BLaER1 (cell line): ENCODE results near the gene APOE.
A peak's percentile ranks its signal among the peaks of the same experiment; 100 is the strongest.

ENCODE experiments used
- H3K27ac ChIP-seq: shearing (Covaris generic); formaldehyde crosslinking; 2 replicates; pipeline ENCODE4 v1.8.1; 2022
- H3K27me3 ChIP-seq: shearing (Covaris generic); formaldehyde crosslinking; 2 replicates; pipeline ENCODE4 v1.8.1; 2022
- H3K36me3 ChIP-seq: shearing (Covaris generic); formaldehyde crosslinking; 2 replicates; pipeline ENCODE4 v1.8.1; 2022
- H3K4me1 ChIP-seq: shearing (Covaris generic); formaldehyde crosslinking; 2 replicates; pipeline ENCODE4 v1.8.1; 2022
- H3K4me2 ChIP-seq: shearing (Covaris generic); formaldehyde crosslinking; 2 replicates; pipeline ENCODE4 v1.8.1; 2022
- H3K4me3 ChIP-seq: shearing (Covaris generic); formaldehyde crosslinking; 2 replicates; pipeline ENCODE4 v1.8.1; 2022
- H3K9ac ChIP-seq: shearing (Covaris generic); formaldehyde crosslinking; 2 replicates; pipeline ENCODE4 v1.8.1; 2022
- H3K9me3 ChIP-seq: shearing (Covaris generic); formaldehyde crosslinking; 2 replicates; pipeline ENCODE4 v1.8.1; 2022
- H4K20me1 ChIP-seq: shearing (Covaris generic); formaldehyde crosslinking; 2 replicates; pipeline ENCODE4 v1.8.1; 2022
- Cebpa-rat ChIP-seq: shearing (Covaris generic); IDR thresholded peaks from 2 replicates; pipeline ENCODE4 v1.8.1; 2022

APOE gene

DNA sequence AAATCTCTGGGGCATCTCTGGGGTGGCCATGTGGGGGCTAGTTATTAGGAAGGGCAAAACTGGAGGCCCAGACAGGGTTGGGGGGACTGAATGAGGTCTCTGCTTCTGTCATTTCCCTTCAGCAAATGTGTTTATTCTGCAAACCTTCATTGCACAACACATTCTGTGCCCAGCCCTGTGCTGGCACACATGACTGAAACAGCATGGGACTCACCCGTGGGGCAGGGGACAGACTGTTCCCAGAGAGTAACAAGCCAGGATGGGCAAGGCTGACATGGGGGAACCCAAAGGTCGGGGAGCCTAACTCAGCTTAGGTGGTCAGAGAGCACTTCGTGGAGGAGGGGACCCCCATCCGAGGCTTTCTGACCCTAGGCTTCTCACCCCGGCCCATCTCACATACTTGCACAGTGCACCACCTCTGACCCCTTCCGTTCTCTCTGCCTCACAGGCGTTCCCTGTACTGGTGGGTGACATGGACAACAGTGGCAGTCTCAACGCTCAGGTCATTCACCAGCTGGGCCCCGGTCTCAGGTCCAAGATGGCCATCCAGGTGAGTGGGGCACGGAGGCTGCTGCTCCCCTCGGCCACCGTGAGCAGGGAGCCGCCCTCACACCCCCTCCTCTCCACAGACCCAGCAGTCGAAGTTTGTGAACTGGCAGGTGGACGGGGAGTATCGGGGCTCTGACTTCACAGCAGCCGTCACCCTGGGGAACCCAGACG lies 12.1 kb upstream of the APOE start:
- no peak for TF ChIP-seq Cebpa-rat
- H3K36me3 ChIP-seq = peaks cover 71% of the 10 kb centered on the region
- H3K4me2 ChIP-seq = peak overlapping the region; percentile 93; the same call in 1 of the 2 replicates
- H4K20me1 ChIP-seq = peaks cover 67% of the 10 kb centered on the region
- no peak overlapping the region for H3K27ac ChIP-seq
- peaks cover 23% of the 10 kb centered on the region for H3K4me1 ChIP-seq
- peak overlapping the region; percentile 95; the same call in 1 of the 2 replicates for H3K9ac ChIP-seq
- no peaks in the 10 kb centered on the region for H3K27me3 ChIP-seq
- H3K4me3 ChIP-seq = no peak overlapping the region
- H3K9me3 ChIP-seq = no peaks in the 10 kb centered on the region

DNA sequence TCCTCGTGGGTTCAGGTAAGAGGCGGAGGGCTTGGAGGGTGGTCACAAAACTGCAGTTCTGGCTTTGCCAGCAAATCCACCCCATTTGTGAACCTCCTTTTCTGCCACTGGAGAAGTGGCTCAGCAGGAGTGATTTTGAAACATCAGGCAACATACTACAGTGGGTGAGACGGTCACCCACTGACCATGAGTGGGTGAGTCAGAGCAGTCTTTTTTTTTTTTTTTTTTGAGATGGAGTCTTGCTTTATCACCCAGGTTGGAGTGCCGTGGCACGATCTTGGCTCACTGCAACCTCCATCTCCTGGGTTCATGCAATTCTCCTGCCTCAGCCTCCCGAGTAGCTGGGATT lies 11.6 kb upstream of the APOE start:
- H3K9me3 ChIP-seq = no peaks in the 10 kb centered on the region
- TF ChIP-seq Cebpa-rat = no peak
- no peak overlapping the region for H3K9ac ChIP-seq
- H4K20me1 ChIP-seq = peaks cover 67% of the 10 kb centered on the region
- H3K4me1 ChIP-seq = peaks cover 23% of the 10 kb centered on the region
- H3K4me3 ChIP-seq = no peak overlapping the region
- no peak overlapping the region for H3K4me2 ChIP-seq
- H3K27me3 ChIP-seq = no peaks in the 10 kb centered on the region
- H3K36me3 ChIP-seq = peaks cover 67% of the 10 kb centered on the region
- H3K27ac ChIP-seq = no peak overlapping the region

DNA sequence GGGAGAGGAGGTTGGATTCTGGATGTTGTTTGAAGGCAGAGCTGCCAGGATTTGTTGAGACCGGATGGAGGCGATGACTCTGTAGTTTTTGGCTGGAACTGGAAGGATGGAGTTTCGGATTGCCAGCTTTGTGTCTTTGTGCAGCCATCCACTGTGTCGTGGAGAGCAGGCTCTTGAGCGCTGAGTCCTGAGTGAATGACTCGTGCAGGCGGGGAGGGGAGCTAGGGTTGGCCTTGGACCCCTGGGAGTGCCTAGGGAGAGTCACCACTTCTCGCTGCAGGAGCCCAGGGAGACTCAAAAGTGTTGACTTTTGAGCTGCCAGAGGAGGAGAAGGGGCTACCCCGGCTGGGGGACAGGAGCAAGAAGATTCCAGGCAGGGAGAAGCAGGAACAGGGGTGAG lies 10.7 kb upstream of the APOE start:
- Histone ChIP-seq H3K4me1 (peaks cover 15% of the 10 kb centered on the region), H3K36me3 (peaks cover 73% of the 10 kb centered on the region), H3K27me3 (no peaks in the 10 kb centered on the region), H3K9ac (no peak overlapping the region), H3K27ac (no peak overlapping the region), H4K20me1 (peaks cover 72% of the 10 kb centered on the region), H3K9me3 (no peaks in the 10 kb centered on the region), H3K4me3 (no peak overlapping the region), H3K4me2 (no peak overlapping the region)
- no peak for TF ChIP-seq Cebpa-rat

DNA sequence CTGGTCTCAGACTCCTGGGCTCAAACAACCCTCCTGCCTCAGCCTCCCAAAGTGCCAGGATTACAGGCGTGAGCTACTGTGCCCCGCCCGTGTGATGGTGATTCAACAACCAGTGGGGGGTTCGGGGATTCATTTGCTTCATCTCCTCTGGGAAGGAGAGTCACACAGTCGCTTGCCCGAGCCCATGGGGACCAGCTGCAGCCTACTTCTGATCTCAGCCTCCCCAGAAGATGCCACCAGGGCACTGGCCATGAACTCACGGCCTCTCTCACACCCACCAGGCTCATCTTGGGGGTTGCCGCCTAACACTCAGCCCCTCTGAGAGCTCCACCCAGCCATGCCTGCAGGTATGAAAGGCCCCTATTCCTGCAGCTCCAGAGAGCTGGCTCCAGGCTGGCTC lies 7.8 kb upstream of the APOE start:
- Histone ChIP-seq H3K27me3 (no peaks in the 10 kb centered on the region), H3K27ac (no peak overlapping the region), H3K36me3 (peaks cover 96% of the 10 kb centered on the region), H3K4me1 (peaks cover 3% of the 10 kb centered on the region; the same call in 1 of the 2 replicates), H3K9me3 (no peaks in the 10 kb centered on the region), H3K9ac (no peak overlapping the region), H3K4me2 (no peak overlapping the region), H3K4me3 (no peak overlapping the region), H4K20me1 (peaks cover 73% of the 10 kb centered on the region)
- no peak for TF ChIP-seq Cebpa-rat

DNA sequence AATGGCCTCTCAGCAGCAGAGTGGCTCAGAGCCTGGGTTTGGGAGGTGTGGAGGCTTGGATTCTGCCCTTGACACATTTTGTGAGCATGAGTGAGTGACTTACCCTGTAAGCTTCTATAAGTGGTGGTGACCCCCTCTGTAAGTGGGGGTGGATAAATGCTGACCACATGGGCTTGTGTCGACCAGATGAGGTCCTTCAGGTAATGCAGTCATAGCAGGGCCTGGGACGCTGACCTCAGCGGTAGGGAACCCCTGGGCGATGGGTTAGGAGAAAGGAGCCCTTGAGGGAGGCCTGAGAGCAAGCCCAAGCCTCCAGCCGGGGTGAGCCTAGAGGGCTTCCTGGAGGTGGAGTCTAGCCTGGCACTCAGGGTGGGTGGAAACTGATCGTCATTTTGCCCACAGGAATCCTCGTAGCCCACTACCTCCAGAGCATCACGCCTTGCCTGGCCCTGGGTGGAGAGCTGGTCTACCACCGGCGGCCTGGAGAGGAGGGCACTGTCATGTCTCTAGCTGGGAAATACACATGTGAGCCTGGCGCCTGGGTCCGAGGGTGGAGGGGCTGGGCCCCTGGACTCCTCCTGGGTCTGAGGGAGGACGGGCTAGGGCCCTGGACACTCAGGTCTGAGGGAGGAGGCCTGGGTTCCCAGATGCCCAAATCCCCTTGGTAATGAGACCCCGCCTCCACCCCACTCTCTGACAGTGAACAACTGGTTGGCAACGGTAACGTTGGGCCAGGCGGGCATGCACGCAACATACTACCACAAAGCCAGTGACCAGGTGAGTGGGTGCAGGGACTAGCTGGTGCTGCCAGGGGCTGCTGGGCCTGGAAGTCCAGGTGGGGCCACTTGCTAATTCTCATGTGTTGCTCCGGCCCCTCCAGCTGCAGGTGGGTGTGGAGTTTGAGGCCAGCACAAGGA lies 5.0 kb upstream of the APOE start:
- Histone ChIP-seq H3K4me3 (no peak overlapping the region), H3K4me1 (peaks cover 3% of the 10 kb centered on the region; the same call in 1 of the 2 replicates), H3K36me3 (peaks cover 84% of the 10 kb centered on the region), H3K27me3 (peaks cover 3% of the 10 kb centered on the region; the same call in 1 of the 2 replicates), H3K4me2 (no peak overlapping the region), H3K9ac (no peak overlapping the region), H4K20me1 (peaks cover 62% of the 10 kb centered on the region), H3K9me3 (no peaks in the 10 kb centered on the region), H3K27ac (no peak overlapping the region)
- no peak for TF ChIP-seq Cebpa-rat

DNA sequence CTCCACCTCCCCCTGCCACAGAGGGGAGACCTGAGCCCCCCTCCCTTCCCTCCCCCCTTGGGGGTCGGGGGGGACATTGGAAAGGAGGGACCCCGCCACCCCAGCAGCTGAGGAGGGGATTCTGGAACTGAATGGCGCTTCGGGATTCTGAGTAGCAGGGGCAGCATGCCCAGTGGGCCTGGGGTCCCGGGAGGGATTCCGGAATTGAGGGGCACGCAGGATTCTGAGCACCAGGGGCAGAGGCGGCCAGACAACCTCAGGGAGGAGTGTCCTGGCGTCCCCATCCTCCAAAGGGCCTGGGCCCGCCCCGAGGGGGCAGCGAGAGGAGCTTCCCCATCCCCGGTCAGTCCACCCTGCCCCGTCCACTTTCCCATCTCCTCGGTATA lies 2.4 kb upstream of the APOE start:
- Histone ChIP-seq H3K9me3 (no peaks in the 10 kb centered on the region), H3K9ac (no peak overlapping the region), H3K27ac (no peak overlapping the region), H3K27me3 (peaks cover 11% of the 10 kb centered on the region; the same call in 1 of the 2 replicates), H4K20me1 (peaks cover 35% of the 10 kb centered on the region), H3K4me1 (peaks cover 8% of the 10 kb centered on the region; the same call in 1 of the 2 replicates), H3K4me3 (no peak overlapping the region), H3K4me2 (no peak overlapping the region), H3K36me3 (peaks cover 58% of the 10 kb centered on the region)
- no peak for TF ChIP-seq Cebpa-rat

DNA sequence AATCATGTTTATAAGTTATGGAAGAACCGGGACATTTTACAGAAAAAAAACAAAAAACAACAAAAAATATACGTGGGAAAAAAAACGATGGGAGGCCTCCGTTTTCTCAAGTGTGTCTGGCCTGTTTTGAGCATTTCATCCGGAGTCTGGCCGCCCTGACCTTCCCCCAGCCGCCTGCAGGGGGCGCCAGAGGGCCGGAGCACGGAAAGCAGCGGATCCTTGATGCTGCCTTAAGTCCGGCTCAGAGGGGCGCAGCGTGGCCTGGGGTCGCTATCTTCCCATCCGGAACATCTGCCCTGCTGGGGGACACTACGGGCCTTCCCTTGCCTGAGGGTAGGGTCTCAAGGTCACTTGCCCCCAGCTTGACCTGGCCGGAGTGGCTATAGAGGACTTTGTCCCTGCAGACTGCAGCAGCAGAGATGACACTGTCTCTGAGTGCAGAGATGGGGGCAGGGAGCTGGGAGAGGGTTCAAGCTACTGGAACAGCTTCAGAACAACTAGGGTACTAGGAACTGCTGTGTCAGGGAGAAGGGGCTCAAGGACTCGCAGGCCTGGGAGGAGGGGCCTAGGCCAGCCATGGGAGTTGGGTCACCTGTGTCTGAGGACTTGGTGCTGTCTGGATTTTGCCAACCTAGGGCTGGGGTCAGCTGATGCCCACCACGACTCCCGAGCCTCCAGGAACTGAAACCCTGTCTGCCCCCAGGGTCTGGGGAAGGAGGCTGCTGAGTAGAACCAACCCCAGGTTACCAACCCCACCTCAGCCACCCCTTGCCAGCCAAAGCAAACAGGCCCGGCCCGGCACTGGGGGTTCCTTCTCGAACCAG lies 1.8 kb upstream of the APOE start:
- Histone ChIP-seq H3K36me3 (peaks cover 55% of the 10 kb centered on the region), H3K4me1 (peaks cover 8% of the 10 kb centered on the region; the same call in 1 of the 2 replicates), H3K4me3 (no peak overlapping the region), H4K20me1 (peaks cover 33% of the 10 kb centered on the region), H3K27ac (no peak overlapping the region), H3K9me3 (no peaks in the 10 kb centered on the region), H3K9ac (no peak overlapping the region), H3K27me3 (peaks cover 11% of the 10 kb centered on the region; the same call in 1 of the 2 replicates), H3K4me2 (no peak overlapping the region)
- TF ChIP-seq Cebpa-rat = no peak

DNA sequence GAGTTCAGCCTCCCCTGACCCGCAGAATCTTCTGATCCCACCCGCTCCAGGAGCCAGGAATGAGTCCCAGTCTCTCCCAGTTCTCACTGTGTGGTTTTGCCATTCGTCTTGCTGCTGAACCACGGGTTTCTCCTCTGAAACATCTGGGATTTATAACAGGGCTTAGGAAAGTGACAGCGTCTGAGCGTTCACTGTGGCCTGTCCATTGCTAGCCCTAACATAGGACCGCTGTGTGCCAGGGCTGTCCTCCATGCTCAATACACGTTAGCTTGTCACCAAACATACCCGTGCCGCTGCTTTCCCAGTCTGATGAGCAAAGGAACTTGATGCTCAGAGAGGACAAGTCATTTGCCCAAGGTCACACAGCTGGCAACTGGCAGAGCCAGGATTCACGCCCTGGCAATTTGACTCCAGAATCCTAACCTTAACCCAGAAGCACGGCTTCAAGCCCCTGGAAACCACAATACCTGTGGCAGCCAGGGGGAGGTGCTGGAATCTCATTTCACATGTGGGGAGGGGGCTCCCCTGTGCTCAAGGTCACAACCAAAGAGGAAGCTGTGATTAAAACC lies 1.1 kb upstream of the APOE start:
- Histone ChIP-seq H3K9ac (no peak overlapping the region), H3K36me3 (peaks cover 49% of the 10 kb centered on the region), H3K27ac (no peak overlapping the region), H3K4me3 (no peak overlapping the region), H3K4me1 (peaks cover 8% of the 10 kb centered on the region; the same call in 1 of the 2 replicates), H3K4me2 (no peak overlapping the region), H3K9me3 (no peaks in the 10 kb centered on the region), H4K20me1 (peaks cover 32% of the 10 kb centered on the region), H3K27me3 (peaks cover 11% of the 10 kb centered on the region; the same call in 1 of the 2 replicates)
- no peak for TF ChIP-seq Cebpa-rat

DNA sequence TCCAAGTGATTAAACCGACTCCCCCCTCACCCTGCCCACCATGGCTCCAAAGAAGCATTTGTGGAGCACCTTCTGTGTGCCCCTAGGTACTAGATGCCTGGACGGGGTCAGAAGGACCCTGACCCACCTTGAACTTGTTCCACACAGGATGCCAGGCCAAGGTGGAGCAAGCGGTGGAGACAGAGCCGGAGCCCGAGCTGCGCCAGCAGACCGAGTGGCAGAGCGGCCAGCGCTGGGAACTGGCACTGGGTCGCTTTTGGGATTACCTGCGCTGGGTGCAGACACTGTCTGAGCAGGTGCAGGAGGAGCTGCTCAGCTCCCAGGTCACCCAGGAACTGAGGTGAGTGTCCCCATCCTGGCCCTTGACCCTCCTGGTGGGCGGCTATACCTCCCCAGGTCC lies 2.0 kb downstream of the APOE start:
- no peaks in the 10 kb centered on the region for H3K9me3 ChIP-seq
- H3K9ac ChIP-seq = no peak overlapping the region
- H3K27ac ChIP-seq = no peak overlapping the region
- TF ChIP-seq Cebpa-rat = no peak
- no peak overlapping the region for H3K4me2 ChIP-seq
- peaks cover 10% of the 10 kb centered on the region for H4K20me1 ChIP-seq
- peaks cover 18% of the 10 kb centered on the region for H3K4me1 ChIP-seq
- no peak overlapping the region for H3K4me3 ChIP-seq
- H3K36me3 ChIP-seq = peaks cover 18% of the 10 kb centered on the region
- H3K27me3 ChIP-seq = peaks cover 11% of the 10 kb centered on the region; the same call in 1 of the 2 replicates
